Bone marrow (tissue), 2 donors: Measurements from ENCODE around the gene CMTR2.

Experiments used
- DNase-seq, 2 donors: peaks; one replicate each; lab custom pipeline; 2025; lab: John Stamatoyannopoulos, UW

CMTR2 gene

GRCh38 chr16:71273384-71273783, 15.8 kb downstream of the CMTR2 start:
- no peak for DNase-seq

GRCh38 chr16:71264299-71264698, 24.9 kb downstream of the CMTR2 start:
- no peak for DNase-seq

GRCh38 chr16:71263582-71263981, 25.6 kb downstream of the CMTR2 start:
- DNase-seq, result no peak

GRCh38 chr16:71262391-71262790, 26.8 kb downstream of the CMTR2 start:
- no peak for DNase-seq

- no peak for DNase-seq
Observed at GRCh38 chr16:71260995-71261394, 28.2 kb downstream of the CMTR2 start.

- no peak for DNase-seq
Observed at GRCh38 chr16:71259086-71259485, 30.1 kb downstream of the CMTR2 start.

- no peak for DNase-seq
Observed at GRCh38 chr16:71258372-71258771, 30.8 kb downstream of the CMTR2 start.

- no peak for DNase-seq
Observed at GRCh38 chr16:71257768-71258167, 31.4 kb downstream of the CMTR2 start.

- DNase-seq, result no peak
Observed at GRCh38 chr16:71255721-71256120, 33.5 kb downstream of the CMTR2 start.

- DNase-seq, result no peak
Observed at GRCh38 chr16:71254832-71255525, 34.2 kb downstream of the CMTR2 start.

GRCh38 chr16:71250461-71251235, 38.6 kb downstream of the CMTR2 start:
- DNase-seq, result no peak

GRCh38 chr16:71249399-71249798, 39.8 kb downstream of the CMTR2 start:
- no peak for DNase-seq

- DNase-seq, result no peak
Observed at GRCh38 chr16:71247478-71247877, 41.7 kb downstream of the CMTR2 start.

GRCh38 chr16:71246309-71246708, 42.9 kb downstream of the CMTR2 start:
- no peak for DNase-seq

- no peak for DNase-seq
Observed at GRCh38 chr16:71244521-71244920, 44.7 kb downstream of the CMTR2 start.

- no peak for DNase-seq
Observed at GRCh38 chr16:71242601-71243000, 46.6 kb downstream of the CMTR2 start.

- no peak for DNase-seq
Observed at GRCh38 chr16:71242036-71242435, 47.2 kb downstream of the CMTR2 start.
